Measurements from ENCODE around the gene CERS4. TPM values are rescaled to one million over a fixed set of nuclear protein-coding genes. Genes with fewer than 3 reads are reported as not detected.
A peak's percentile ranks its signal among the peaks of the same experiment; 100 is the strongest.
"Not testable (repeated sequence)": the region's sequence is repeated elsewhere in the genome, so short reads cannot be mapped to it uniquely, and the experiment has no call there.

Gene CERS4
- total RNA-seq, 1 donor from 2014 or later, result 49.8 TPM

- peak; percentile 13 for DNase-seq (ENCODE audit: low spot score)
Measured at GRCh38 chr19:8264248-8264647, 55.1 kb downstream of the CERS4 start.

- no peak for DNase-seq (ENCODE audit: low spot score)
Measured at GRCh38 chr19:8265872-8266271, 56.7 kb downstream of the CERS4 start.

- DNase-seq (ENCODE audit: low spot score), result no peak
Measured at GRCh38 chr19:8269724-8270123, 60.6 kb downstream of the CERS4 start.

- not testable (repeated sequence) for DNase-seq (ENCODE audit: low spot score)
Measured at GRCh38 chr19:8276508-8276907, 67.3 kb downstream of the CERS4 start.

- DNase-seq (ENCODE audit: low spot score), result not testable (repeated sequence)
Measured at GRCh38 chr19:8291337-8291736, 82.2 kb downstream of the CERS4 start.

GRCh38 chr19:8302357-8302691 lies 93.2 kb downstream of the CERS4 start:
- peak; percentile 44 for DNase-seq (ENCODE audit: low spot score)

GRCh38 chr19:8302734-8303133 lies 93.6 kb downstream of the CERS4 start:
- DNase-seq (ENCODE audit: low spot score), result peak; percentile 31

- DNase-seq (ENCODE audit: low spot score), result peak; percentile 41
Measured at GRCh38 chr19:8304841-8305621, 95.9 kb downstream of the CERS4 start.

GRCh38 chr19:8305798-8306197 lies 96.6 kb downstream of the CERS4 start:
- peak; percentile 31 for DNase-seq (ENCODE audit: low spot score)

- DNase-seq (ENCODE audit: low spot score), result peak; percentile 41
Measured at GRCh38 chr19:8306235-8307054, 97.3 kb downstream of the CERS4 start.

GRCh38 chr19:8307400-8307964 lies 98.3 kb downstream of the CERS4 start:
- peak; percentile 42 for DNase-seq (ENCODE audit: low spot score)

- peak; percentile 86 for DNase-seq (ENCODE audit: low spot score)
Measured at GRCh38 chr19:8307965-8308866, 99.0 kb downstream of the CERS4 start, which contains the start of gene CD320. CD320 (minus strand) TSS chr19:8308358; CDS start chr19:8308290, 68 bp downstream.

- DNase-seq (ENCODE audit: low spot score), result peak; percentile 40
Measured at GRCh38 chr19:8308891-8309291, 99.7 kb downstream of the CERS4 start.

- DNase-seq (ENCODE audit: low spot score), result no peak
Measured at GRCh38 chr19:8310342-8311055, 101.3 kb downstream of the CERS4 start.

- DNase-seq (ENCODE audit: low spot score), result no peak
Measured at GRCh38 chr19:8311461-8312260, 102.5 kb downstream of the CERS4 start.

Other genes starting within 250 kb of the CERS4 start
- gene ELAVL1, start 203.7 kb upstream of the CERS4 start, total RNA-seq, result 77.9 TPM
- gene CCL25, start 156.6 kb upstream of the CERS4 start, total RNA-seq, result not detected
- gene FBN3, start 59.8 kb upstream of the CERS4 start, total RNA-seq, result not detected
- gene CD320, start 99.0 kb downstream of the CERS4 start, total RNA-seq, result 24.3 TPM
- gene NDUFA7, start 112.0 kb downstream of the CERS4 start, total RNA-seq, result 53.0 TPM
- gene RPS28, start 112.1 kb downstream of the CERS4 start, total RNA-seq, result 1,953 TPM
- 12.8 TPM for gene KANK3, start 133.9 kb downstream of the CERS4 start, total RNA-seq
- 13.2 TPM for gene ANGPTL4, start 154.8 kb downstream of the CERS4 start, total RNA-seq
- gene RAB11B, start 181.0 kb downstream of the CERS4 start, total RNA-seq, result 133 TPM
- gene MARCHF2, start 203.9 kb downstream of the CERS4 start, total RNA-seq, result 41.3 TPM
- gene HNRNPM, start 235.6 kb downstream of the CERS4 start, total RNA-seq, result 205 TPM

Data from ureter (tissue), 1 donor.